ENCODE measurements around the gene SOWAHB. TPM values are rescaled to one million over a fixed set of nuclear protein-coding genes. Genes with fewer than 3 reads are reported as not detected.

SOWAHB gene
- total and polyA plus RNA-seq, 4 donors = 0.28 to 4.2 (median 1.9) TPM

GRCh38 chr4:76867377-76867776 lies 30.6 kb downstream of the SOWAHB start:
- H3K36me3 ChIP-seq (ENCODE audit: control insufficient read depth in 4 of 4, insufficient read depth in 4 of 4, low read length in 4 of 4) = no peaks in the 10 kb centered on the region
- no peak overlapping the region for H3K27ac ChIP-seq (ENCODE audit: low read depth in 1 of 2, low read length in 1 of 2)
- peaks cover 0 to 3% (median 0%) of the 10 kb centered on the region in 4 donors for H3K9me3 ChIP-seq (ENCODE audit: control insufficient read depth in 4 of 4, insufficient read depth in 3 of 4, low read length in 3 of 4)
- no peak overlapping the region for H3K4me3 ChIP-seq
- DNase-seq = no peak
- ATAC-seq (ENCODE audit: insufficient read depth, low FRiP score) = no peak
- 92 to 93% methylated on average over 7 of the region's 7 CpGs for WGBS, 2 donors
- H3K27me3 ChIP-seq (ENCODE audit: control insufficient read depth in 3 of 3, insufficient read depth in 3 of 3, low read length in 2 of 3) = no peaks in the 10 kb centered on the region
- no peaks in the 10 kb centered on the region for H3K4me1 ChIP-seq (ENCODE audit: control insufficient read depth in 5 of 5, insufficient read depth in 5 of 5, low read length in 5 of 5)
- no peak for TF ChIP-seq CTCF (IDR thresholded peaks at IDR 0.05; ENCODE audit: control extremely low read depth, extremely low read depth)
- H3K9ac ChIP-seq (ENCODE audit: insufficient read depth in 1 of 2, low read length in 2 of 2) = no peak overlapping the region

GRCh38 chr4:76866641-76867040 lies 31.3 kb downstream of the SOWAHB start:
- Histone ChIP-seq H3K4me1 (ENCODE audit: control insufficient read depth in 5 of 5, insufficient read depth in 5 of 5, low read length in 5 of 5) (no peaks in the 10 kb centered on the region), H3K9ac (ENCODE audit: insufficient read depth in 1 of 2, low read length in 2 of 2) (no peak overlapping the region), H3K36me3 (ENCODE audit: control insufficient read depth in 4 of 4, insufficient read depth in 4 of 4, low read length in 4 of 4) (no peaks in the 10 kb centered on the region), H3K4me3 (no peak overlapping the region), H3K9me3 (ENCODE audit: control insufficient read depth in 4 of 4, insufficient read depth in 3 of 4, low read length in 3 of 4) (peaks cover 0 to 3% (median 0%) of the 10 kb centered on the region in 4 donors), H3K27me3 (ENCODE audit: control insufficient read depth in 3 of 3, insufficient read depth in 3 of 3, low read length in 2 of 3) (no peaks in the 10 kb centered on the region), H3K27ac (ENCODE audit: low read depth in 1 of 2, low read length in 1 of 2) (no peak overlapping the region)
- 88 to 96% methylated on average over 9 of the region's 9 CpGs for WGBS, 2 donors
- ATAC-seq (ENCODE audit: insufficient read depth, low FRiP score) (no peak), DNase-seq (no peak)
- TF ChIP-seq CTCF (IDR thresholded peaks at IDR 0.05; ENCODE audit: control extremely low read depth, extremely low read depth) = no peak

GRCh38 chr4:76858319-76858718 lies 39.6 kb downstream of the SOWAHB start:
- WGBS, 2 donors = 78 to 97% methylated on average over 1 of the region's 1 CpG
- no peaks in the 10 kb centered on the region for H3K36me3 ChIP-seq (ENCODE audit: control insufficient read depth in 4 of 4, insufficient read depth in 4 of 4, low read length in 4 of 4)
- H3K27ac ChIP-seq (ENCODE audit: low read depth in 1 of 2, low read length in 1 of 2) = no peak overlapping the region
- no peak overlapping the region for H3K9ac ChIP-seq (ENCODE audit: insufficient read depth in 1 of 2, low read length in 2 of 2)
- no peaks in the 10 kb centered on the region for H3K9me3 ChIP-seq (ENCODE audit: control insufficient read depth in 4 of 4, insufficient read depth in 3 of 4, low read length in 3 of 4)
- H3K4me3 ChIP-seq = no peak overlapping the region
- no peak for TF ChIP-seq CTCF (IDR thresholded peaks at IDR 0.05; ENCODE audit: control extremely low read depth, extremely low read depth)
- H3K4me1 ChIP-seq (ENCODE audit: control insufficient read depth in 5 of 5, insufficient read depth in 5 of 5, low read length in 5 of 5) = peaks cover 0 to 28% (median 8%) of the 10 kb centered on the region in 5 donors
- H3K27me3 ChIP-seq (ENCODE audit: control insufficient read depth in 3 of 3, insufficient read depth in 3 of 3, low read length in 2 of 3) = no peaks in the 10 kb centered on the region
- ATAC-seq (ENCODE audit: insufficient read depth, low FRiP score) = no peak
- DNase-seq = no peak

- Histone ChIP-seq H3K36me3 (ENCODE audit: control insufficient read depth in 4 of 4, insufficient read depth in 4 of 4, low read length in 4 of 4) (no peaks in the 10 kb centered on the region), H3K27ac (ENCODE audit: low read depth in 1 of 2, low read length in 1 of 2) (peak overlapping the region in 1 of 2 donors; percentile 21), H3K27me3 (ENCODE audit: control insufficient read depth in 3 of 3, insufficient read depth in 3 of 3, low read length in 2 of 3) (no peaks in the 10 kb centered on the region), H3K4me3 (no peak overlapping the region), H3K4me1 (ENCODE audit: control insufficient read depth in 5 of 5, insufficient read depth in 5 of 5, low read length in 5 of 5) (peaks cover 0 to 28% (median 8%) of the 10 kb centered on the region in 5 donors), H3K9me3 (ENCODE audit: control insufficient read depth in 4 of 4, insufficient read depth in 3 of 4, low read length in 3 of 4) (no peaks in the 10 kb centered on the region), H3K9ac (ENCODE audit: insufficient read depth in 1 of 2, low read length in 2 of 2) (no peak overlapping the region)
- ATAC-seq (ENCODE audit: insufficient read depth, low FRiP score) (no peak), DNase-seq (no peak)
- 66 to 75% methylated on average over 2 of the region's 2 CpGs for WGBS, 2 donors
- no peak for TF ChIP-seq CTCF (IDR thresholded peaks at IDR 0.05; ENCODE audit: control extremely low read depth, extremely low read depth)
Observed at GRCh38 chr4:76857074-76857409, 40.9 kb downstream of the SOWAHB start.
